IPS-18c (cell line): Measurements from ENCODE around the gene FADS1.

ENCODE experiments used
- H3K4me3 ChIP-seq: 2 replicates; pipeline ENCODE4 v1.7.0; 2013; ENCODE audit warnings: low read depth, mild to moderate bottlenecking, low read length, moderate library complexity; ENCODE audit not compliant: insufficient read depth
- H3K9me3 ChIP-seq: one replicate; pipeline ENCODE4 v1.6.1; 2013; ENCODE audit warnings: mild to moderate bottlenecking, low read length, moderate library complexity; ENCODE audit not compliant: control insufficient read depth, insufficient read depth

FADS1 gene

GRCh38 chr11:61850687-61851086 is 33.9 kb upstream of the FADS1 start:
- no peak overlapping the region for H3K4me3 ChIP-seq
- no peaks in the 10 kb centered on the region for H3K9me3 ChIP-seq

DNA sequence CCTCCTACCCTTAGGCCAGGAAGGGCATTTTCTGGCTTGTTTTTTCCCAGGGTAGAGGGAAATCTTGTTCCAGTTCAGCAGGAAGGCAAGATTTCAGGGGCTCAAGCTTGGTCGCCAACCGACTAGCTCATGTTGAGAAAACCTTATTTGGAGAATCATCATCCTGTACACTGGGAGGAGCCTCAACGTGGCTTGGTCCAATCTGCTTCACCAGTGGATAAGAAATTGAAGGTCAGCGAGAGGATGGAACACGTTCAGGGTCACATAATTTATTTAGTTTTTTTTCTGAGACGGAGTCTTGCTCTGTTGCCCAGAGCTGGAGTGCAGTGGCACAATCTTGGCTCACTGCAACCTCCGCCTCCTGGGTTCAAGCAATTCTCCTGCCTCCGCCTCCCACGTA is 31.8 kb upstream of the FADS1 start:
- no peaks in the 10 kb centered on the region for H3K9me3 ChIP-seq
- H3K4me3 ChIP-seq = no peak overlapping the region

DNA sequence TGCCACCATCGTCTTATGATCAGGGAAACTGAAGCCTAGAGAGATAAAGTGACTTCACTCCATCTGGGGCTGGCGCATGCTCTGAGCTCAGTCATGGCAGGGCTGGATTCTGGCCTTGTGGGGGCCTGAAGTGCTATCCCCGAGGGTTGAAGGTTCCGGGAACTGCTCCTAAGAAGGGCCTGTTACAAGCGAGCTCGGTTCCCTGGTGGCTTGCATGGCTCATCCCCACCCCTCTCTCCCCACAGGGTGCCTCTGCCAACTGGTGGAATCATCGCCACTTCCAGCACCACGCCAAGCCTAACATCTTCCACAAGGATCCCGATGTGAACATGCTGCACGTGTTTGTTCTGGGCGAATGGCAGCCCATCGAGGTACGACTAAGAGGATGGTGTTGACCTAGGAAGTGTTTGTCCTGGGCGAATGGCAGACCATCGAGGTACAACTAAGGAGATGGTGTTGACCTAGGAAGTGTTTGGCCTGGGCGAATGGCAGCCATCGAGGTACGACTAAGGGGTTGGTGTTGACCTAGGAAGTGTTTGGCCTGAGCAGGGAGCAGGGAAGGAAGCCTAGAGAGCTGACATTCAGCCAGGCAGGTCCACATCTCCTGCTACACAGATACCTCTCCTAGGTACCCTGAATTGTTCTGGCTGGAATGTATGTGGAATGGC is 31.2 kb upstream of the FADS1 start:
- Histone ChIP-seq H3K9me3 (no peaks in the 10 kb centered on the region), H3K4me3 (no peak overlapping the region)

- Histone ChIP-seq H3K4me3 (no peak overlapping the region), H3K9me3 (no peaks in the 10 kb centered on the region)
Measured at GRCh38 chr11:61846362-61847020, 29.7 kb upstream of the FADS1 start.

DNA sequence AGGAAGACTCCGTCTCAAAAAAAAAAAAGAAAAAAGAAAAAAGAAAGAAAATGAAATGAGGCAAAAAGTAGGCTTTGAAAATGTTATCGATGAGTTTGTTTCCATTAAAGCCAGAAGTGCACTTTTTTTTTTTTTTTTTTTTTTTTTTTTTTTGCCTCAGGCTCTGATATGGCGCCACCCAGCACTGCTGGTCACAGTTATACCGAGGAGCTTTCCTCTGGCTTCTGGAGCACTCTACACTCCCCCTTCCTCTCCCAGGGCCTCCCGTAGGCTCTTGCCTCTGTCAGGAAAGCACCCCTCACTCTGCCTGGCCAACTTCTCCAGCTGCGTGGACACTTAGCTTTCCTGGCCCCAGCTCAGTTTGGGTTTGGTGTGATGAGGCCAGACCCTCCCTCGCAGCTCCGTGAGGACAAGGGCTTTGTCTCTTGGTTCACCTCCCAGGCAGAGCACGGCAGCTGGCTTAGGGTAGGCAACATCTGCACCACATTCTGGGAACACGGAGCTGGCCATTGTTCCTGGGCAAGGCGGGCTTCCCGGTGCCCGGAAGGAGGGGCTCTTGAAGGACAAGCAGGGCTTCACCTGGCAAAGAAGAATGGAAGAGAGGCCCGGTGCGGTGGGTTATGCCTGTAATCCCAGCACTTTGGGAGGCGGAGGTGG is 28.2 kb upstream of the FADS1 start:
- no peak overlapping the region for H3K4me3 ChIP-seq
- no peaks in the 10 kb centered on the region for H3K9me3 ChIP-seq

DNA sequence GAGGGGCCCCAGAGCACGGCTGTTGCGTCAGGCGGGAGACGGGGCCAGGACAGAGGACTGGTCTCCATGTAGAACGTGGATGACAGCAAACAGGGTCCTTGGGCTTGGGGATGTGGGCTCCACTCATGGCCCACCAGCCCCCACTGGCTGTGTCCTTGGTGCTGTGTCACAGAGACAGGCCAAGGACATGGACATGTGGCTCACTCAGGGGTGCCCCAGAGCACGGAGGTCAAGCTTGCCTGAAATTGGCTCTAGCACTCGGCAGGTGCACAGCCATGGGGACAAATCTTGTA is 25.7 kb upstream of the FADS1 start:
- no peaks in the 10 kb centered on the region for H3K9me3 ChIP-seq

GRCh38 chr11:61841636-61842527 is 25.1 kb upstream of the FADS1 start:
- H3K9me3 ChIP-seq = no peaks in the 10 kb centered on the region

More for the DNA sequence above, 25.7 kb upstream of the FADS1 start:
- no peak overlapping the region for H3K4me3 ChIP-seq

DNA sequence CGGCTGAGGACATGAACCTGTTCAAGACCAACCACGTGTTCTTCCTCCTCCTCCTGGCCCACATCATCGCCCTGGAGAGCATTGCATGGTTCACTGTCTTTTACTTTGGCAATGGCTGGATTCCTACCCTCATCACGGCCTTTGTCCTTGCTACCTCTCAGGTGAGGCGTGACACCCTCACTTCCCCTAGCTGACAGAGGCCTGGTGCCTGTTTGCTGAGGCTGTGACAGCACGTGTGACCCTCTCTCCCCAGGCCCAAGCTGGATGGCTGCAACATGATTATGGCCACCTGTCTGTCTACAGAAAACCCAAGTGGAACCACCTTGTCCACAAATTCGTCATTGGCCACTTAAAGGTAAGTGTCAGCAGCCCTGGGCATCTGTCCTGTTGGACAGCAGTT is 23.6 kb upstream of the FADS1 start:
- H3K4me3 ChIP-seq = no peak overlapping the region
- H3K9me3 ChIP-seq = no peaks in the 10 kb centered on the region

More at GRCh38 chr11:61841636-61842527, 25.1 kb upstream of the FADS1 start:
- no peak overlapping the region for H3K4me3 ChIP-seq

DNA sequence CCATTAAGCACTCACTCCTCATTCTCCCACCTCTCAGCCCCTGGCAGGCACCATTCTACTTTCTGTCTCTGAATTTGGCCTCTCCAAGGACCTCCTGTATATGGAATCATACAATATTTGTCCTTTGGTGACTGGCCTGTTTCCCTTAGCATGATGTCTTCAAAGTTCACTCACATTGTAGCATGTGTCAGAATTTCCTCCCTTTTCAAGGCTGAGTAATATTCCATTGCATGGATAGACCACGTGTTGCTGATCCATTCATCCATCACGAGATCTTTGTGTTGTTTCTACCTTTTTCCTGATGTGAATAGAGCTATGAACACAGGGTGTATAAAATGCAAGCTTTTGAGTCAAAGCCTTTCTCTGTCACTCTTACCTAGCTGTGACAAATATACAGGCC is 22.9 kb upstream of the FADS1 start:
- Histone ChIP-seq H3K9me3 (no peaks in the 10 kb centered on the region), H3K4me3 (no peak overlapping the region)

- H3K9me3 ChIP-seq = no peaks in the 10 kb centered on the region
- H3K4me3 ChIP-seq = no peak overlapping the region
Measured at GRCh38 chr11:61838921-61839320, 22.1 kb upstream of the FADS1 start.

GRCh38 chr11:61838501-61838900 is 21.7 kb upstream of the FADS1 start:
- Histone ChIP-seq H3K9me3 (no peaks in the 10 kb centered on the region), H3K4me3 (no peak overlapping the region)

GRCh38 chr11:61837411-61838005 is 20.7 kb upstream of the FADS1 start:
- Histone ChIP-seq H3K9me3 (no peaks in the 10 kb centered on the region), H3K4me3 (no peak overlapping the region; the same call in 1 of the 2 replicates)

DNA sequence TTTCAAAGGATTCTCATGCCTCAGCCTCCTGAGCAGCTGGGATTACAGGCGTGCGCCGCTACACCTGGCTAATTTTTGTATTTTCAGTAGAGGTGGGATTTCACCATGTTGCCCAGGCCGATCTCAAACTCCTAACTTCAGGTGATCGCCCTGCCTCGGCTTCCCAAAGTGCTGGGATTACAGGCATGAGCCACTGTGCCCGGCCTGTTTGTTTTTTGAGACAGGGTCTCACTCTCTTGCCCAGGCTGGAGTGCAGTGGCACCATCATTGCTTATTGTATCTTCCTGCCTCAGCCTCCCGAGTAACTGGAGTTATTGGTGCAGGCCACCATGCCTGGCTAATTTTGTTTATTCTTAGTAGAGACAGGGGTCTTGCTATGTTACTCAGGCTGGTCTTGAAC is 19.4 kb upstream of the FADS1 start:
- no peak overlapping the region for H3K4me3 ChIP-seq
- H3K9me3 ChIP-seq = no peaks in the 10 kb centered on the region

DNA sequence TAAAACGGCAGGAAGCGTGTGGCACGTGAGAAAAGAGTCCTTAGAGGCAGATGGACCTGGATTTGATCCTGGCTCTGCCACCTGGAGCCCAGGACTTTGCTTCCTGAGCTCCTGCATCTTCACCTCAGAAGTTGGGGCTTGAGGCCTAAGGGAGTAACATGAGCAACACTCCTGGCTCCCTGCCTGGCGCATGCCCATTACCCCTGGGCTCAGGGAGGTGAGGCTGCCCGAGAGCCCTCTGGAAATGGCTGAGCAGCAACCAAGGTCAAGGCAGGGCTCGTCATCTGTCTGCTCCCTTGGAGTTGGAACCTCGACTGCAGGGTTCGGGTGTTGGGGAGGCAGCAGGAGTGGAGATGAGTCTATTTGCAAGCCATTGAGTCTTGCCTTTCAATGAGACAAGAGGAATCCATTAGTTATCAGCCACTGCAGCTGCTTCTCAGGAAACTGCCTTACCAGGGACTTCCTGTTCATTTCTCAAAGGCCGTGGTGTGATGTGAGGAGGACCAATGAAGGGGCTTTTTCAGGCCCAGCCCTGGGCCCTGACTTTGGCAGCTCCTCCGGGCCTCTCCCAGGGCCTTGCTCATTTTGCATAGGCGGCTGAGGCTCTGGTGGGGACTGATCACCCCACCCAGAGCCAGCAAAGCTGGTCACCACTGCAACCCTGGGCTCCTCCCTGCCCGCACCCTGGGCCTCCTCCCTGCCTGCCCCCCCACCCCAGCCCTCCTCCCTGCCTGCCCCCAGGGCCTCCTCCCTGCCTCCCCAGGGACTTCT is 17.7 kb upstream of the FADS1 start:
- Histone ChIP-seq H3K9me3 (no peaks in the 10 kb centered on the region), H3K4me3 (no peak overlapping the region)

- no peak overlapping the region for H3K4me3 ChIP-seq
- H3K9me3 ChIP-seq = no peaks in the 10 kb centered on the region
Measured at GRCh38 chr11:61833926-61834277, 17.1 kb upstream of the FADS1 start.

DNA sequence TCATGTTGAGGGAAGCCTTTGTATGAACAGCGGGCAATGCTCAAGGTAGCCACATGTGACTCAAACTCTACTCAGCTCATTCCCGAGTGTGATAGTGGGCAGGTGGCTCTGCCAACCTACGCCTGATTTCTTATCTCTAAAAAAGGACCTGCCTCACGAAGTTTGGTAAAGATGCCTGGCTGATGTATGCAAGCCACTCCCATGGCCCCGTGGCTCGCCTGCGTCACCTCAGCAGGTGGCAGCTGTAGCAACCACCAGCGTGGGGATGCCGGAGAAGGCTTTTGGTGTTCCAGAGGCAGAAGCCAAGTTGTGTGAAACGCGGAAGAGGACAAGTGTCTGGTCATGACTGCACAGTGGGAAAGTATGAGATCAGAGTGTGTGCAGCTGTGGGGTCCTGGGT is 16.7 kb upstream of the FADS1 start:
- Histone ChIP-seq H3K4me3 (no peak overlapping the region), H3K9me3 (no peaks in the 10 kb centered on the region)

DNA sequence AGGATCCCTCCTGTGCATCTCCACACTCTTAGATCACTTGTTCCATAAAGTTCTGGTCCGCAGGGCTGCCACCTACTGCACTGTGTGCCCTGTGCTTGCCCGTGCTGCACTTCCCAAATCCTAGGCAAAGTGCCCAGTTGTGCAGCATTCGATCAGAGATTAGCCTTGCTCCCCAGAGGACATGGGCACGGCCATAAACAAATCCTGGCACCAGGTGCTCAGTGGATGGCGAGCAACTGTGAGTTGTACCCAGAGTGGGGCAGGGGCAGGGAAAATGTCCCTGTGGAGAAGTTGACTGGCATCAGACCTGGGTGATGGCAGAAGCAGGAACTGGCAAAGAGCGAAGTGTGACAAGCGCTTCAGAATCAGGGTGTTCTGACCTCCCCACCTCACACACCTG is 16.0 kb upstream of the FADS1 start:
- no peak overlapping the region; the same call in 1 of the 2 replicates for H3K4me3 ChIP-seq
- no peaks in the 10 kb centered on the region for H3K9me3 ChIP-seq
